ENCODE measurements around the gene ECM1. TPM values are rescaled to one million over a fixed set of nuclear protein-coding genes. Genes with fewer than 3 reads are reported as not detected.

Gene ECM1
- total RNA-seq, 4 donors from 2014 or later, result 1.5 to 38.5 (median 9.5) TPM

- intact Hi-C loops (cut with DNase I; ENCODE audit: low total_unique reads), result no loop called here
- Histone ChIP-seq H3K4me1 (no peaks in the 10 kb centered on the region), H3K27ac (no peak overlapping the region), H3K9me3 (no peaks in the 10 kb centered on the region), H3K27me3 (no peaks in the 10 kb centered on the region), H3K36me3 (no peaks in the 10 kb centered on the region), H3K4me3 (no peak overlapping the region)
- no peak for DNase-seq
- TF ChIP-seq POLR2A (IDR thresholded peaks at IDR 0.05), result no peak
- TF ChIP-seq, protein P1, sequence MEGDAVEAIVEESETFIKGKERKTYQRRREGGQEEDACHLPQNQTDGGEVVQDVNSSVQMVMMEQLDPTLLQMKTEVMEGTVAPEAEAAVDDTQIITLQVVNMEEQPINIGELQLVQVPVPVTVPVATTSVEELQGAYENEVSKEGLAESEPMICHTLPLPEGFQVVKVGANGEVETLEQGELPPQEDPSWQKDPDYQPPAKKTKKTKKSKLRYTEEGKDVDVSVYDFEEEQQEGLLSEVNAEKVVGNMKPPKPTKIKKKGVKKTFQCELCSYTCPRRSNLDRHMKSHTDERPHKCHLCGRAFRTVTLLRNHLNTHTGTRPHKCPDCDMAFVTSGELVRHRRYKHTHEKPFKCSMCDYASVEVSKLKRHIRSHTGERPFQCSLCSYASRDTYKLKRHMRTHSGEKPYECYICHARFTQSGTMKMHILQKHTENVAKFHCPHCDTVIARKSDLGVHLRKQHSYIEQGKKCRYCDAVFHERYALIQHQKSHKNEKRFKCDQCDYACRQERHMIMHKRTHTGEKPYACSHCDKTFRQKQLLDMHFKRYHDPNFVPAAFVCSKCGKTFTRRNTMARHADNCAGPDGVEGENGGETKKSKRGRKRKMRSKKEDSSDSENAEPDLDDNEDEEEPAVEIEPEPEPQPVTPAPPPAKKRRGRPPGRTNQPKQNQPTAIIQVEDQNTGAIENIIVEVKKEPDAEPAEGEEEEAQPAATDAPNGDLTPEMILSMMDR (IDR thresholded peaks at IDR 0.05), result no peak
Observed at GRCh38 chr1:150521196-150521968, 13.5 kb downstream of the ECM1 start.

GRCh38 chr1:150525348-150525747, 17.4 kb downstream of the ECM1 start:
- intact Hi-C loops (cut with DNase I; ENCODE audit: low total_unique reads), result no loop called here
- no peak for TF ChIP-seq POLR2A (IDR thresholded peaks at IDR 0.05)
- TF ChIP-seq, protein P1 (IDR thresholded peaks at IDR 0.05), result no peak
- H3K27ac ChIP-seq, result no peak overlapping the region
- H3K4me3 ChIP-seq, result no peak overlapping the region
- no peaks in the 10 kb centered on the region for H3K27me3 ChIP-seq
- H3K9me3 ChIP-seq, result no peaks in the 10 kb centered on the region
- H3K36me3 ChIP-seq, result no peaks in the 10 kb centered on the region
- H3K4me1 ChIP-seq, result no peaks in the 10 kb centered on the region
- DNase-seq, result no peak

DNA sequence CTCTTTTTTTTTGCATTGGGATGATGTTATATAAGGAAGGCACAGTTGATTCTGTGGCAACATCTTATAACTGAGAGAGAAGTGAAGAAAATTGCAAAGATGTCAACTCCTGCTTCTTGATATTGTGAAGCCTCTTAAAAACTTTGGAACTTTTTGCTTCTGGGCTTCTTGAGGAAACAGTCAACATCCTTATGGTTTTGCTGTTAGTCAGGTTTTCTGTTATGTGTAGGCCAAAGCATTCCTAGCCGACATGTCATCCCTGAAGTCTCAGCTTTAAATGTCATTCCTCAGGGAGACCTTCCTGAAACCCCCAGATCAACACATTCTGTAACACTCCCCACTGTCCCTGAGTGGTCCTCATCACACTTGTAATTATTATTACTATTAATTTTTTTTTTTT, 20.3 kb downstream of the ECM1 start:
- intact Hi-C loops (cut with DNase I; ENCODE audit: low total_unique reads), result no loop called here
- Histone ChIP-seq H3K36me3 (no peaks in the 10 kb centered on the region), H3K9me3 (no peaks in the 10 kb centered on the region), H3K27me3 (no peaks in the 10 kb centered on the region), H3K4me3 (no peak overlapping the region), H3K27ac (no peak overlapping the region), H3K4me1 (peaks cover 3 to 5% of the 10 kb centered on the region in 2 donors)
- TF ChIP-seq, protein P1 (IDR thresholded peaks at IDR 0.05), result no peak
- TF ChIP-seq POLR2A (IDR thresholded peaks at IDR 0.05), result no peak
- no peak for DNase-seq

DNA sequence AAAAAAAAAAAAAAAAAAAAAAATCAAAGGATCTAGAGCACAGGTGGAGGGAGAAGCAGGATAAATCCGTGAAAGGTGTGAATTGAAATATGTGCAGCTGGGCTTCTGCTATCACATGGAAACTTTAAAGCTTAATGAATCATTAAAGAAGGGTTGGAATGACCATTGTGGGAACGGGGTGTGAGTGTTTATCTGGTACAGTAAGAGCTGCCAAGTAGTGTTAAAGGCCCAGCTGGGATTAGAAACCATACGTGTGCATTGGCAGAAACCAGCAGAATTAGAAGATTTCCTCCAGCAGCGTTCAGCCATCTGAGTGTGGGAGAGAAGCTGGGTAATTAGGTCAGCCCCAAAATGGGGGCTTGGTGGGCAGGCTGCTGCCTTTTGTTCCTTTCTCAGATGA, 21.1 kb downstream of the ECM1 start:
- no peaks in the 10 kb centered on the region for H3K9me3 ChIP-seq
- H3K36me3 ChIP-seq, result no peaks in the 10 kb centered on the region
- no peak for DNase-seq
- H3K27me3 ChIP-seq, result no peaks in the 10 kb centered on the region
- intact Hi-C loops (cut with DNase I; ENCODE audit: low total_unique reads), result no loop called here
- H3K4me3 ChIP-seq, result no peak overlapping the region
- H3K27ac ChIP-seq, result no peak overlapping the region
- TF ChIP-seq POLR2A (IDR thresholded peaks at IDR 0.05), result no peak
- TF ChIP-seq, protein P1 (IDR thresholded peaks at IDR 0.05), result no peak
- peaks cover 3 to 5% of the 10 kb centered on the region in 2 donors for H3K4me1 ChIP-seq

DNA sequence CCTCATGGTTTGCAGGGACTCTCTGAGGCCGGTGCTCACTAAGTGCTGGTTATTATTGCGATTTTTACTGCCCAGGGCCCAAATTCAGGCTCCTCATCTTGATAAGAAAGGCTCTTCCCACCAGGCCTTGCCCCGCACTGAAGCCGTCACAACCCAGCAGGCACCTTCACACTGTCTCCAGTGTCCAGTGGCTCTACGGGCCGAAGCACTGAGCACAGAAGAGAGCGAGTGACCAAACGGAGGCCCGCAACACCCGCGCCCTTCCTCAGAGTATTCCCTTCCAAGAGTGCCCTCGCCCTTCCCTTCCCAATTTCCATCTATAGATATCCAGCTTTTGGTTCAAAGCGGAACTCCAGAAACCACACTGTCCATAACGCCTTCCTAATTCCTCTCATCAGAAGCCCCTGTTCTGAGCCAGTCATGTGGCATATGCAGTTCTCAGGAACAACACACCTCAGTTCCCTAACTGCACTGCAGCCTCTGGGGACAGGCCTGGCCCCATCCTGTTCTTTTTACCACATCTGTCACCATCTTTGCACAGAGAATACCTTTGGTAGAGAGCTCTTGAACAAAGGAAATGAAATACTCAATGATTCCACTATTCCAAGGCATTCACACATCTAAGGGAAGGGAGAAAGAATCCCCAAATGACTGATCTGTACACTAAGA, 22.7 kb downstream of the ECM1 start:
- Histone ChIP-seq H3K27me3 (no peaks in the 10 kb centered on the region), H3K27ac (no peak overlapping the region), H3K4me3 (no peak overlapping the region), H3K4me1 (peaks cover 3 to 5% of the 10 kb centered on the region in 2 donors), H3K9me3 (no peaks in the 10 kb centered on the region), H3K36me3 (no peaks in the 10 kb centered on the region)
- intact Hi-C loops (cut with DNase I; ENCODE audit: low total_unique reads), result loop anchor here (10.0 kb wide), 1 partner anchor 66 kb away; no protein-coding TSS in a partner anchor
- no peak for DNase-seq
- TF ChIP-seq POLR2A (IDR thresholded peaks at IDR 0.05), result no peak
- TF ChIP-seq, protein P1 (IDR thresholded peaks at IDR 0.05), result no peak

Data from uterus (tissue), 4 donors.